ENCODE measurements around the gene AK9.
"Not testable (repeated sequence)": the region's sequence is repeated elsewhere in the genome, so short reads cannot be mapped to it uniquely, and the experiment has no call there.

Gene AK9

DNA sequence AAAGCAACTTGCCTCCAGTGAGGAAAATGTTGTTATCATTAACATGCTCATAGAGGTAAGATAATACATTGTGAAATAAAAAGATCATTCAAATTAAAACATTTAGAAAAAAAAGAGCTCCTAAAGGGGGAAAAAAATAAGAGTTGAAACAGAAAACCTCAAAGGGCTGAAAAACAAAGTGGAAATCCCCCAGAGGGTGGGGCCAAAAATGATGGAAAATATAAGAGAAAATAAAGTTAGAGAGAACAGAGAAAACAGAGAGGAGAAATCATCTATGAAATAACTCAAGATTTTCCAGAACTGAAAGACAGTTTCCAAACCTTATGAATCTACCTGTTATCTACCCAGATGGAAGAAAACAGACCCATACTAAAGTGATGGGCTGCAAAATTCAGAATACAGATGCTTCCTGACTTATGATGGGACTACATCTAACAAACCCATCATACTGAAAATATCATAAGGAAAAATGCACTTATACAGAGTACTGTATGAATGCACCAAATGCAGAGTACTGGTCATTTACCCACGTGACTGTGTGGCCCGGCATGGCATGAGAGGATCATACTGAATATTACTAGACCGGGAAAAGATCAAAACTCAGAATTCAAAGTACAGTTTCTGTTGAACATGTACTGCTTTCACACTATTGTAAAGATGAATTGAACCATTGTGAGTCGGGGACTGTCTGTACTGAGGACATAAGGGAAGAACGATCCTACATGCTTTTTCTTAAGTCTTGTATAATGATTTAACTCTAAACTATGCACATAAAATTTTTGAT is 212.0 kb downstream of the AK9 start:
- DNase-seq (ENCODE audit: low spot score), result no peak

DNA sequence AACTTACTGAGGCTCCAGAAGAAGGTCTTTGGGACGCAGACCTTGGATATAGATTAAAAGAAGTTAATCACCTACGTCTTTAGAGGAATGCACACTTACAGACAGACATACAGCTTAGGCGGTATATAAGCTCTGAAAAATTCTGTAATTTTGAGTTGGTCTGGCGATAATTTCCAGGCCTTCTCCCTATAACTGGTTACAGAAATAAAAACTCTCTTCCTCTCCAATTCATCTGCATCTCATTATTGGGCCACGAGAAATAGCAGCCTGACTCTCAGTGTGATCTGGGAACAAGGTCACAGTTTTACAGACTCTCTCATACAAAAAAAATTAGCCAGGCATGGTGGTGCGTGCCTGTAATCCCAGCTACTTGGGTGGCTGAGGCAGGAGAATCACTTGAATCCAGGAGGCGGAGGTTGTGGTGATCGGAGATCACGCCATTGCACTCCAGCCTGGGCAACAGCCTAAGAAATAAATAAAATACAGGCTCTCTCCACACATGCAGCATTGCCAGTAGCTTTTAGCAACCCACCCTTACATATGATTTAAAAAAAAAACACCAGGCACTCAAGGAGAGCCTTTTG is 212.7 kb downstream of the AK9 start:
- no peak for DNase-seq (ENCODE audit: low spot score)

DNA sequence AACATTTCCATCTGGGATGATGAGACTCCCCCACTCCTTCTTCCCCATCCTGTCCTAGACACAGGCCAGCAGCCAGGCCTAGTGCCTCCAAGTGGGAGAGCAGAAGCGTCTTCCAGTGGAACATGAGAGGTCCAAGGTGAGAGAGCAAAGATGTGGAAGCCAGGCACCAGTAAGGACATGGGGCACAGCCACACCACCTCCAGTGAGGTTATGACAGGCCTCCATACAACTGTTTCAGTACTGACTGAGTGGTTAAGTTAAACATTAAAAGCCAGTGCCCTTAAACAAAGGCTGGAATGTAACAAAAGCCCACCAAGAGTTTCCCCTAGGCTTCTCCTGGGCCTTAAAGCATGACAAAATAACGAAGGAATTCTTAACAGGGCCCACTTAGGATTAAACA is 213.3 kb downstream of the AK9 start:
- no peak for DNase-seq (ENCODE audit: low spot score)

DNA sequence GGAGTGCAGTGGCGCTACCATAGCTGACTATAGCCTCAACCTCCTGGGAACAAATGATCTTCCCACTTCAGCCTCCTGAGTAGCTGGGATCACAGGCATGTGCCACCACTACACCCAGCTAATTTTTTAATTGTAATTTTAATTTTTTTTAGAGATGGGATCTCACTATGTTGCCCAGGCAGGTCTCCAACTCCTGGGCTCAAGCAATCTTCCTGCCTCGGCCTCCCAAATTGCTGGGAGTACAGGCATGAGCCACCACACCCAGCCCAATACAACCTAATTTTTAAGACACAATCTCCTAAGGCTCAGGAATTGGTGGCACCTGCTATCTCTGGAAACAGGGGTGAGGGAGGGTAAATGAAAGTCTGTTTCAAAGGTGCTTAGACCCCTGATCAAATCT is 213.8 kb downstream of the AK9 start:
- no peak for DNase-seq (ENCODE audit: low spot score)

DNA sequence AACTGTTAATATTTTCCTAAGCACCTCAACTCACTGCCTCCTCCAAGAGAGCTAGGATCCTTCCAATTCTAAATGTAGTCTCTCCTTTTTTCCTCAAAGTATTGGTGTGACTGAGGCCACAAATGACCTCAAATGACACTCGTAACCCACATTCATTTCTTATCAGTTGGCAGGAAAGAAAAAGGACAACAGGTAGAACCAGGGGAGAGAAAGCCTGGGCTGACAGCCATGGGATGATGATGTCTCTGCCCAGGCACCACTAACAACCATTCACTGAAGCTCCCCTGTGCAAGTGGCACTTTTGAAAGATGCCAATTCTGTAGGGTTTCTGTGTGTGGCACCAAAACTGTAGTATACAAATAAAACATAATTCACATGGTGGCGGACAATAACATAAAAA is 215.4 kb downstream of the AK9 start:
- DNase-seq (ENCODE audit: low spot score), result no peak

DNA sequence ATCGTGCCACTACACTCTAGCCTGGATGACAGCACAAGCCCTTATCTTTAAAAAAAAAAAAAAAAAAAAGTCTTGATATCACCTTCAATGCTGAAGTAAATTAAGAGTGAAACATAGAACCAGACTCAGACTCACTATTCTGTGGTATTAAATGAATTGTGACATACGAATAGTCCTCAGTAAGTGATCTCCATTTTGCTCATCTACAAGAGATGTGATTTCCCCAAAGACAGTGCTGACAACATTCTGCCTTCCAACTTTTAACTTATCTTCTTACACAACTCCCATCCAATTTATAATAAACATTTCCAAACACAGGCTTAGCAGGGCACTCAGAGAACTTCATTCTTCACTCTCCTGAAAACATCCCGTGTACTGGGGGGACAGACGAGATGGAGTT is 216.0 kb downstream of the AK9 start:
- no peak for DNase-seq (ENCODE audit: low spot score)

DNA sequence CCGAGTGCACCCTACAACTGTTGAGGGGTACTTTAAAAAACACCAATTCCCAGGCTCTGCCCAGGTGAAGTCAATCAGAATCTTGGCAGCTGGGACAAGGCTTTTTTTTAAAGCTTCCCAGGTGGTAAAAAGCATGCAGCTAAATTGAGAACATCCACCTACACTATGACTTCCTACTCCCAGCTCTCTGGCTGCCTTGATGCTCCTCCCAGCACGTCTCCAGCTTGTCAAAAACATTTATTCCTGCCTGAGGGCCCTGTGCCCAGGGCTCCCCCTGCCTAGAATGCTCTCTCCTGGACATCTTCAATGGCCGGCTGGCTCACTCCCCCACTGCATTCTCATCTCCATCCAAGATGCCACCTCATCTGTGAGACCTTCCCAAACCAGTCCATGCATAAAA is 217.9 kb downstream of the AK9 start:
- DNase-seq (ENCODE audit: low spot score), result no peak

DNA sequence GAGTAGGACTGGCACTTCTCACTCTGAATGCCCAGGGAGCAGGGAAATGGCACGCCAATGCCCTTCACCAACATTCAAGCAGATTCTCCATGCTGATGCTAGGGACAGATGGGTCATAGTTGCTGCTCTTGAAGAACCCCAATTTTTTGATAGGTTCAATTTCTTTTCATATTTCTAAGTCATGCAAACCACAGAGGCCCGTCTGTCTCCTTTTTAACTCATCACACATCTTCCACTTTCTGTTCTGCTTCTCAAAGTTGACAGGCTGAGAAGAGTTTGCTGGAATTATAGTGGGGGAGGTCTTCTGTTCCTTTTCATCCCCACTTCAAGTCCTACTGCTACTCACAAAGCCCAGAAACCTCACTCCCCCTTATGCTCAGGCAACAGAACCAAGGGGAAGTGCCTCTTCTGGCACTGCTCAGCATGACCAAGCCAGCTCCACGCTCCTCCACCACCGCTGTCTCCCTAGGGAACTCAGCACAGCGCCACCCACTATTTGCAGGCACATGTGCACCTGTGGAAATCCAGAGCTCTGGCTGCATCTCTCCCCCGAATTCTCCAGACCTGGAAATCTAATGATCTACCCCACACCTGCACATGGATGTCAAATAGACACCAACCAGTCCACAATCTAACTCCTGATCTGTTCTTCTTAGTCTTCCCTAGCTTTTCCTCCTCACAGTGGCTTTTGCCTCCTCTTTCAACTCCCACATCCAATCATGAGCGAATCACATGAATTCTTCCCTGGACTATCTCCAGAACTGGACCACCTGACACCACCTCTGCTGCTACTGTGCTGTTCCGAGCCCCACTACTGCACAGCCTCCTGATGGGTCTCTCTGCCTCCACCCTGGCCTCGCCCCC is 218.6 kb downstream of the AK9 start:
- DNase-seq (ENCODE audit: low spot score), result no peak

DNA sequence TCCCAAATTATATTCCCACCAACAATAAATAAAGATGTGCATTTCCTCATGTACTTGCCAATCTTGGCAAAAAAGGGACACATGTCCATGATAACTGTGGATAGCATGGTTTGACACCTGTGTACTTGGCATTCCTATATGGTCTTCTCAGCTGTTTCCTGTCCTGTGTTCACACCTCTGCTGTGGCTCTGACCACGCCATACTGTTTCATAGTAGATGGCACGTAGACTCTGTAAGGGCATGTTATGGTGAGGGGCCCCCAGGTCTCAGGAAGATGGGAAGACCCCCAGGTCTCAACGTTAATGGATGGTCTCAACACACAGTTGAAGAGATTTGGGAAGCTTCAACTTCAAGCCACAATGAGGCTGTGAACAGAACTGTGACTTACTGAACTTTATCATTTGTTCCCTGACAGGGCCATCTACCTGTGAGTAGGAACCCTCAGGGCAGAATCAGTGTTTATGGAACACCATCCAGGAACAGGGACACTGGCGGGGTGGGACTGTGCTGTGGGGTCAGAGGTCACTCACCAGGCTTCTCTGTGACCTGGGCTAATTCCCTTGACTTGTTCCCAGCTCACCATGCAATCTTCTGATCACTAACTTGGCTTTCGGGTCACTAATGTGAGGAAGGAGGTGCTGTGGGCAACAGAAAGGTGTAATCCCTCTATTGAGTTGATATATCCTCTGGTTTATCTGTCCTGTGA is 219.7 kb downstream of the AK9 start:
- DNase-seq (ENCODE audit: low spot score), result no peak

DNA sequence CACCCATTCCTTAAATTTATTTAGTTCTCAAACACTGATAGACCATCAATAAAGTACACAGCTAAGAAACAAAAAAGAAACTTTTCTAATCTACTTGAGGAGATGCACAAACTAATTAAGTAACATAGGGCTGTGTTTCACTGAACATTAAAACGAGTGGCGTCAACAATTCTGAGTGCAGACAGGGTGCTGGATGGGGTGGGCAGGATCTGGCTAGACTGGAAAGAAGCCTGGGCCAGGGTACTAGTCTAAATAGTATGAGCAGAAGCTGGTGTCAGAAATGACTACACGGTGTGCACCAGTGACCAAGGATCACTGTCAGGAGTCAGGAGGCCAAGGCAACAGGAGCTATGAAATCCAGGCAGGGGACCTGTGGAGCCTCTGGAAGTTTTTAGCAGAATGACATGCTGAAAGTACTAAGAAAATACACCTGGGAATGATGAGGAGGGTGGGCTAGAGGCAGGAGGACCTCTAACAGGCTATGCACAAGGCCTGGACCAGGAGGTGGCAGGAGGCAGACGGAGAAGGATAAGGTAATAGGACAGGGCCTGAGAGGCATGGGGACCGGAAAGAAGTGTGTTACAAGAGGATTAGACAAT is 221.3 kb downstream of the AK9 start:
- no peak for DNase-seq (ENCODE audit: low spot score)

DNA sequence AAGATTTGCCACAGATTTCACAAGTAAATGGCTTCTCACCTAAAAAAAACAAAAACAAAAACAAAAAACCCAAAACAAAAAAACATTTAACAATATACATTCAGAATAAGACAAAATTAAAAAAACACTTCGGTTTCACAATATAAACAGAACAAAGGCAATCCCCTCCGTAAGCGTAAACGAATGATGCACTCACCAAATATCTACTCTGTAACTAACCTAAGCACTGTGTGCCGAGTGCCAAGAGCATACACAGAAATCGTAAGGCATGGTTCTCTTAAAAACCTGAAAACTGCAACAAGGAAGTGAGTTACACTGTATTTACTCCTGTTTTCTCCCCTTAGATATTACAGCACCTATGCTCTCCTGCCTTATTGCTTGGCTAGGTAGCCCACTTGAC is 223.3 kb downstream of the AK9 start:
- no peak for DNase-seq (ENCODE audit: low spot score)

DNA sequence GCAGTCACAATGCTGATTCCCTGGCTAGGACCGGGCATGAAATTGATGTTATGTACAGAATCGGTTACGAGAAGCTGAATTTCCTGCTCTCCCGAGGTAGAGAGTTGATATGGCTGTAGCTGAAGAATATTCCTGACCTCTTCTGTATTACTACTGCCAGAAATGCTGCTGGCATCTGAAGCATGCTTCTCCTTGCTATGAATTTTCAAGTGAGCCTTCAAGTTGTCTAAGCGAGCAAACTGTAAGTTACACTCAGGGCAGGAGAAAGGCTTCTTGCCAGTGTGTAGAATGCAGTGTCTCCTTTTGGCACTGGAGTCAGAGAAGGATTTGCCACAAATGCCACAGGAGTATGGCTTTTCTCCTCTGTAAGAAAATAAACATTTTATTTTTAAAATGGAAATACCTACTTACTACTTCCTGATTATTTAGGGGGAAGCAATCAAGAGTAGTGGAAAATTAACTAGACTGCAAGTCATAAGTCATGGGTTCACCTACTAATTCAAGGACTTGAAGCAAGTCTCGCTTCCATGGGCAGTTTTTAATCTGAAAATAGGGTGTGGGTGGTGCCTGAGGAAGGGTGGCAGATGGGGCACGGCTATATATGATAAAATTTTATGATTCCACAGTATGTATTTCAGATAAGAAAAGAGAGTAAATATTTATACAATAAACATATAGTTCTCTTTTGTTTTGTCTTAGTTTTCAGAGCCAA is 224.6 kb downstream of the AK9 start:
- DNase-seq (ENCODE audit: low spot score), result no peak

DNA sequence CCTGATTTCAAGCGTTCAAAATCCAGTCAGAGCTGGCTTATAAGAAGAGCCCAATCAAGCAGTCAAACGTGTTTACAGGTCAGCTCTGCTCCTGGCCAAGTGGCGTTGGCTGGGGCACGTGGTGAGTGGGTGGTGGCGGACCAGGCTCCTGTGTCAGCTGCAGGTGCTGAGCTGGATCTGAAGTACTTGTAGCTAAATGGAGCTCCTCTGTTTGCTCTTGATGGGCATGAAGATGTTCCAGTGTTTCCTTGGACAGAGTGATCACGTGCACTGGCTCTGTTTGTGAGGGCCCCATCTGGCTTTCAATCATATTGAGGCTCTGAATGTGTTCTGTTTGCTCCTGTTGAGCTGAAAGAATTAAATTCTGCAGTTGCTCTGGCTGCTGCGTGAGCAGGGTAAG is 225.2 kb downstream of the AK9 start:
- no peak for DNase-seq (ENCODE audit: low spot score)

DNA sequence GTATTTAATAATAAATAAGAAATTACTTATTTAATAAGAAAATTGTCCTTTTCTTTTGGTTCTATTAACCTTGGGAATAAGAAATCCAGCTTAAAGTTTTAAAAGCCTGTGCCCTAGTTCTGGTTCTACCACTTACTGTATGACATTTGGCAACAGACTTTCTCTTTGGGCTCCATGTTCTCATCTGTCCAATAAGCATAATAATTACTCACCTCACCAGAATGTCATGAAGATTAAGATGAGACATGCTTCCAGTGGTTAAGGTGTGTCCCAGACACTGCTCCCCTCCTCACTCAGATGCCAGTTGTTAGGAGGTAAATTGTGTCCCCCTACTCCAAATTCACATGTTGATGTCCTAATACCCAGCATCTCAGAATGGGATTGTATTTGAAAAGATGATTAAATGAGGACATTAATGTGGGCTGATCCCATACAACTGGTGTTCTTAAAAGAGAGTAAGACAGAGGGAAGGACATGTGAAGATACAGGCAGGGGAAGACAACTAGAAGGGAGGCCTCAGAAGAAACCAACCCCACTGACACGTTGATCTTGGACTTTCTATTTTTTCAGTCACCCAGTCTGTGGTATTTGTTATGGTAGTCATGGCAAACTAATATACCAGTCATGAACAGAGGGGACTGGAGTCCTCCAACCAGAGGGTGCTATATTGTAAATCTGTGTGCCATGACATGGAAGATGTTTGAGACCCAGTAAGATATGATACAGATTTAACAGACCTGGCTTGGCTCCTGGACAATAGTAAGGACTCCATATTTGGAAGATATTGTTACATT is 229.1 kb downstream of the AK9 start:
- no peak for DNase-seq (ENCODE audit: low spot score)

DNA sequence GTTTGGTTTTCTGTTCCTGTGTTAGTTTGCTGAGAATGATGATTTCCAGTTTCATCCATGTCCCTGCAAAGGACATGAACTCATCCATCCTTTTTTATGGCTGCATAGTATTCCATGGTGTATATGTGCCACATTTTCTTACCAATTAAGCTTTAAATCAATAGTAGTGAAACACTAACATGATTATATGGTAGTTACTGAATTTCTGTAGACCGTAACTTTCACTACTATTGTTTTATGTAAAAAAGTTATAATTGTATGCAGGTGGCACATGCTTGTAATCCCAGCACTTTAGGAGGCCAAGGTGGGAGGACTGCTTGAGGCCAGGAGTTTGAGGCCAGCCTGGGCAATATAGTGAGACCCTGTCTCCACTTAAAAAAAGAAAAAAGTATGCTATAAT is 229.8 kb downstream of the AK9 start:
- DNase-seq (ENCODE audit: low spot score), result not testable (repeated sequence)

DNA sequence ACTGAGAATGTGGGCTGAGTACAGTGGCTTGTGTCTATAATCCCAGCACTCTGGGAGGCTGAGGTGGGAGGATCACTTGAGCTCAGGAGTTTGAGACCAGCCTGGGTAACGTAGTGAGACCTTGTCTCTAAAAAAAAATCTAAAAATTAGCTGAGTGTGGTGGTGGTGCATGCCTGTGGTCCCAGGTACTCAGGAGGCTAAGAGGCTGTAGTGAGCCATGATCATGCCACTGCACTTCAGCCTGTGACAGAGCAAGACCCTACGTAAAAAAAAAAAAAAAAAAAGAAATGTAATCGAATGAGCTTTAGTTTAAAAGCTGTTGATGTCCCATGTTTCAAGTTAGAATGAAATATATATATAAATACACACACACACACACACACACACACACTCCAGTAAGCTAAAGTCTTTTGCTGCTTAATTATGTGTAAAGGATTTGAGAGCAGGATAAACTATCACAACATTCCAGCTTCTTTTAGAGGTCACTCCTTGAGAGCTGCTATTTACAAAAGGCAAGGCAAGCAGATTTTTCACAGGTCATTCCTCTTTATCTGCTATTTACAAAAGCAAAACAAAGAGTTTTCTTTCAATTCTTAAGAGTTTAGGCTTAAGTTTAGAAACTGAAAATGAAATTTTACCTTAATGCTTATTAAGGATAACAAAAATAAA is 230.7 kb downstream of the AK9 start:
- no peak for DNase-seq (ENCODE audit: low spot score)

DNA sequence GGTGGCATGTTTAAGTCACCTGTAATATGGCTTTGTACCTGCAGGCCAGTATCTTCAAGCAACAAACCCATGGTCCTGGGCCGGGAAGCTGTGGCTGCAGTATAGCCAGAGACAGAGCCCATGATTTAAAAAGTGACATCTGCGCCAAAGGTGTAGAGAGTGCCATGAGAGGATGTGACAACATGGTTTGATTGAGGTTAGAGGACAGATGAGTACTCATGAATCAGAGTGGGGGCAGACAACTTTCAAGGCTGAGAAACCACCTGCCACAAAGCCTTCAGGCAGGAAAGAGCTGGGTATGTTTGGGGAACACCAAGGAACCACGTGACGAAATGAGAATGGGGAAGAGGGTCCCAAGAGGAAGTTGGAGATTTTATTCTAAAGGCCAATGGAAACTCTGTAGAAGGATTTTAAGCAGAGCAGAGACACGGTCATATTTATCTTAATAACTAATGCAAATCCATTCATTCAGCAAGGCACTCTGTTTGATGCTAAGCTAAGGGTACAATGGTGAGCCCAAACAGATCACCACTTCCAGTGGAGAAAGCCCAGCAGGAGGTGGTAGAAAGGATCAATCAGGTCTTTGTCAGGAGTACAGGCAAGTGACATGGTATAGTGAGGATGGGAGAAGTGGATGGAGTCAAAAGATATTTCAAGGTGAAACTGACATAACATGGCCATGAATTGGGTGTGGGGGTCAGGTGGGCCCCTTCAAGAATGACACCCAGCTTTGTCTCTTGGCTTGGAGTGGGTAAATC is 232.0 kb downstream of the AK9 start:
- DNase-seq (ENCODE audit: low spot score), result no peak

DNA sequence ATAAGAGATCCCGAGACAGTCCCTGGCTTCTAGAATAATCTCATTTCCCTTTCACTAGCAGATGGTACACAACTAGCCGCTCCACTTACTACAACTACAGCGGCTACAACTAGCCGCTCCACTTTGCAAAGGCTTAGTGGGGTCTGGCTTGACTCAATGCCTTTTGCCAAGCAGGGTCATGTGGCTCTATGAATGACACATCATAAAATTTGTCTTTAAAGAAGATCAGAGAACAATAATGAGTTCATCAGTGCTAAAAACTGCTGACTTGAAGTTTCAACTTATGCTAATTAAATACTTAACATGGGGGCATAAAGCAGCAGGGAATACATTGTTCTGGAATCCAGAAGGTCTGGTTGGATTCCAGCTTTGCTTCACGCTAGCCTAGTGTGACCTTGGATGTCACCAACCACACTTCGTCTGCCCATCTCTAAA is 233.4 kb downstream of the AK9 start:
- DNase-seq (ENCODE audit: low spot score), result no peak

Measured in HuH-7.5 (cell line).